ENCODE measurements around the gene SAC3D1.

Gene SAC3D1

DNA sequence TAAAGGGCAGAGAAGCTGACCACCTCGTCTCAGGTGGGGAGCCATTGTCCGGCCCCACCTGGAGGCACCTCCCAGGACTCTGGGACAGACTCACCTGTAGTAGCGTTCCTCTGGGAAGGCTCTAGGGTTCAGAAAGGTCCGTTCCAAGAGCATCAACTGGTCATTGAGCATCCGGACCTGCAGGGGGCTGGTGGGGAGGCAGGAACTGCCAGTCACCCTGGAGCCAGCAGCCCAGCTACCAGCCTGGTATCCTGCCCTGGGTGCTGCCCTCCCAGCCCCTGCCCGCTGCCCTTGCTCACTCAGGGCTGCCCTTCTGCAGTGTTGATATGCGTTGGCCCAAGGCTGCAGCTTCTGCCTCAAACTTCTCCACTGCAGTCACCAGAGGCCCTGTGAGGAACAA lies 4.7 kb downstream of the SAC3D1 start:
- Histone ChIP-seq H3K4me1 (ENCODE audit: control insufficient read depth, insufficient read depth, low read depth, low read length) (peaks cover 13% of the 10 kb centered on the region), H2AFZ (ENCODE audit: low read depth, low read length) (no peak overlapping the region), H2BK15ac (ENCODE audit: low read depth, poor library complexity, severe bottlenecking) (no peak overlapping the region), H3K23ac (ENCODE audit: low read length in 2 of 2) (no peak overlapping the region), H4K8ac (ENCODE audit: low read length) (no peak overlapping the region), H3K18ac (ENCODE audit: low read depth in 1 of 2, low read length in 2 of 2) (no peak overlapping the region), H2BK12ac (ENCODE audit: low read length in 2 of 2) (no peak overlapping the region), H3K9me3 (ENCODE audit: control insufficient read depth, low read length) (no peaks in the 10 kb centered on the region), H4K91ac (ENCODE audit: low read length) (no peak overlapping the region), H3K27ac (ENCODE audit: low read length, poor library complexity, severe bottlenecking) (no peak overlapping the region), H3K79me1 (replicated peaks; ENCODE audit: low read length, poor library complexity, severe bottlenecking) (peaks cover 37% of the 10 kb centered on the region), H3K9ac (ENCODE audit: low read length) (no peak overlapping the region), H3K4me2 (ENCODE audit: low read length, poor library complexity, severe bottlenecking) (no peak overlapping the region), H3K4ac (ENCODE audit: low read depth in 1 of 2, low read length in 2 of 2) (no peak overlapping the region), H2BK120ac (ENCODE audit: low read depth, low read length) (no peak overlapping the region), H3K27me3 (ENCODE audit: control insufficient read depth in 1 of 2, insufficient read depth in 1 of 2, low read length in 2 of 2) (no peaks in the 10 kb centered on the region), H2BK5ac (ENCODE audit: low read depth, low read length, poor library complexity, severe bottlenecking) (no peak overlapping the region), H3K4me3 (ENCODE audit: insufficient read depth in 1 of 2, low read depth in 1 of 2, low read length in 2 of 2) (no peak overlapping the region), H3K36me3 (ENCODE audit: control insufficient read depth in 1 of 2, insufficient read depth in 2 of 2, low read depth in 1 of 2, low read length in 2 of 2) (peaks cover 25 to 33% of the 10 kb centered on the region in 2 experiments), H2AK5ac (ENCODE audit: low read length, severe bottlenecking) (no peak overlapping the region), H3K14ac (ENCODE audit: low read length in 2 of 2) (no peak overlapping the region)
- WGBS: 96% methylated on average over 7 of the region's 7 CpGs
- DNase-seq: no peak

GRCh38 chr11:65047581-65048422 lies 6.8 kb downstream of the SAC3D1 start:
- peaks cover 3% of the 10 kb centered on the region in 2 experiments for H3K27me3 ChIP-seq (ENCODE audit: control insufficient read depth in 1 of 2, insufficient read depth in 1 of 2, low read length in 2 of 2)
- peaks cover 8% of the 10 kb centered on the region for H3K4me1 ChIP-seq (ENCODE audit: control insufficient read depth, insufficient read depth, low read depth, low read length)
- no peak overlapping the region for H2BK15ac ChIP-seq (ENCODE audit: low read depth, poor library complexity, severe bottlenecking)
- 50% methylated on average over 36 of the region's 56 CpGs for WGBS
- H4K91ac ChIP-seq (ENCODE audit: low read length): no peak overlapping the region
- H3K4me2 ChIP-seq (ENCODE audit: low read length, poor library complexity, severe bottlenecking): no peak overlapping the region
- H3K79me1 ChIP-seq (replicated peaks; ENCODE audit: low read length, poor library complexity, severe bottlenecking): peaks cover 27% of the 10 kb centered on the region
- H2BK120ac ChIP-seq (ENCODE audit: low read depth, low read length): no peak overlapping the region
- H3K4ac ChIP-seq (ENCODE audit: low read depth in 1 of 2, low read length in 2 of 2): no peak overlapping the region
- no peak overlapping the region for H3K14ac ChIP-seq (ENCODE audit: low read length in 2 of 2)
- peak overlapping the region; percentile 72 for H4K8ac ChIP-seq (ENCODE audit: low read length)
- H3K9ac ChIP-seq (ENCODE audit: low read length): peak overlapping the region; percentile 82
- H3K36me3 ChIP-seq (ENCODE audit: control insufficient read depth in 1 of 2, insufficient read depth in 2 of 2, low read depth in 1 of 2, low read length in 2 of 2): peaks cover 25 to 33% of the 10 kb centered on the region in 2 experiments
- H2AK5ac ChIP-seq (ENCODE audit: low read length, severe bottlenecking): no peak overlapping the region
- peak overlapping the region in 1 of 2 experiments; percentile 77 for H3K4me3 ChIP-seq (ENCODE audit: insufficient read depth in 1 of 2, low read depth in 1 of 2, low read length in 2 of 2)
- no peaks in the 10 kb centered on the region for H3K9me3 ChIP-seq (ENCODE audit: control insufficient read depth, low read length)
- no peak overlapping the region for H2BK12ac ChIP-seq (ENCODE audit: low read length in 2 of 2)
- no peak overlapping the region for H2BK5ac ChIP-seq (ENCODE audit: low read depth, low read length, poor library complexity, severe bottlenecking)
- no peak overlapping the region for H3K27ac ChIP-seq (ENCODE audit: low read length, poor library complexity, severe bottlenecking)
- DNase-seq: no peak
- peak overlapping the region; percentile 33 for H2AFZ ChIP-seq (ENCODE audit: low read depth, low read length)
- H3K23ac ChIP-seq (ENCODE audit: low read length in 2 of 2): no peak overlapping the region
- H3K18ac ChIP-seq (ENCODE audit: low read depth in 1 of 2, low read length in 2 of 2): peak overlapping the region in 1 of 2 experiments; percentile 57

DNA sequence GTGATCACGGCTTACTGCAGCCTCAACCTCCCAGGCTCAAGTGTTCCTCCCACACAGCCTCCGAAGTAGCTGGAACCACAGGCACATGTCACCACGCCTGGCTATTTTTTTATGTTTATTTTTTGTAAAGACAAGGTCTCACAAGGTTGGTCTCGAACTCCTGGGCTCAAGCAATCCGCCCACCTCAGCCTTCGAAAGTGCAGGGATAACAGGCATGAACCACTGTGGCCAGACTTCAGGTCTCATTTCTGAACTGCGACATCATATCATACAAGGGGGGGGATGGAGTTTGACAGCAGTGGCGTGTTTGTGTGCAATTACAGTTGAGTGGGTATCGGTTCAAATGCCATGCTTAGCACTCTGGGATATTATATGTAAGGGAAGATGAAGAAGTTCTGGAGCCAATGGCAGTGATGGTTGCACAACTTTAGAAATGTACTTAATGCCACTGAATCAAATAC lies 10.4 kb downstream of the SAC3D1 start:
- H2BK120ac ChIP-seq (ENCODE audit: low read depth, low read length): no peak overlapping the region
- DNase-seq: no peak
- H3K4ac ChIP-seq (ENCODE audit: low read depth in 1 of 2, low read length in 2 of 2): no peak overlapping the region
- WGBS: 88% methylated on average over 8 of the region's 9 CpGs
- no peak overlapping the region for H2BK12ac ChIP-seq (ENCODE audit: low read length in 2 of 2)
- H3K36me3 ChIP-seq (ENCODE audit: control insufficient read depth in 1 of 2, insufficient read depth in 2 of 2, low read depth in 1 of 2, low read length in 2 of 2): peaks cover under 1 to 5% of the 10 kb centered on the region in 2 experiments
- H3K27ac ChIP-seq (ENCODE audit: low read length, poor library complexity, severe bottlenecking): no peak overlapping the region
- no peak overlapping the region for H3K14ac ChIP-seq (ENCODE audit: low read length in 2 of 2)
- H3K27me3 ChIP-seq (ENCODE audit: control insufficient read depth in 1 of 2, insufficient read depth in 1 of 2, low read length in 2 of 2): peaks cover 22 to 25% of the 10 kb centered on the region in 2 experiments
- H2BK5ac ChIP-seq (ENCODE audit: low read depth, low read length, poor library complexity, severe bottlenecking): no peak overlapping the region
- H3K79me1 ChIP-seq (replicated peaks; ENCODE audit: low read length, poor library complexity, severe bottlenecking): peaks cover 2% of the 10 kb centered on the region
- H2AK5ac ChIP-seq (ENCODE audit: low read length, severe bottlenecking): no peak overlapping the region
- H4K8ac ChIP-seq (ENCODE audit: low read length): no peak overlapping the region
- no peak overlapping the region for H3K18ac ChIP-seq (ENCODE audit: low read depth in 1 of 2, low read length in 2 of 2)
- no peak overlapping the region for H3K4me3 ChIP-seq (ENCODE audit: insufficient read depth in 1 of 2, low read depth in 1 of 2, low read length in 2 of 2)
- H2BK15ac ChIP-seq (ENCODE audit: low read depth, poor library complexity, severe bottlenecking): no peak overlapping the region
- no peak overlapping the region for H3K4me2 ChIP-seq (ENCODE audit: low read length, poor library complexity, severe bottlenecking)
- H3K4me1 ChIP-seq (ENCODE audit: control insufficient read depth, insufficient read depth, low read depth, low read length): peaks cover 3% of the 10 kb centered on the region
- H2AFZ ChIP-seq (ENCODE audit: low read depth, low read length): no peak overlapping the region
- no peak overlapping the region for H3K23ac ChIP-seq (ENCODE audit: low read length in 2 of 2)
- H3K9me3 ChIP-seq (ENCODE audit: control insufficient read depth, low read length): no peaks in the 10 kb centered on the region
- no peak overlapping the region for H4K91ac ChIP-seq (ENCODE audit: low read length)
- H3K9ac ChIP-seq (ENCODE audit: low read length): no peak overlapping the region

GRCh38 chr11:65053827-65054508 lies 13.0 kb downstream of the SAC3D1 start:
- H3K9ac ChIP-seq (ENCODE audit: low read length): no peak overlapping the region
- H4K8ac ChIP-seq (ENCODE audit: low read length): no peak overlapping the region
- no peak overlapping the region for H3K14ac ChIP-seq (ENCODE audit: low read length in 2 of 2)
- no peaks in the 10 kb centered on the region for H3K36me3 ChIP-seq (ENCODE audit: control insufficient read depth in 1 of 2, insufficient read depth in 2 of 2, low read depth in 1 of 2, low read length in 2 of 2)
- H3K27ac ChIP-seq (ENCODE audit: low read length, poor library complexity, severe bottlenecking): no peak overlapping the region
- no peak overlapping the region for H3K4me3 ChIP-seq (ENCODE audit: insufficient read depth in 1 of 2, low read depth in 1 of 2, low read length in 2 of 2)
- 62% methylated on average over 8 of the region's 8 CpGs for WGBS
- H3K4ac ChIP-seq (ENCODE audit: low read depth in 1 of 2, low read length in 2 of 2): no peak overlapping the region
- H3K9me3 ChIP-seq (ENCODE audit: control insufficient read depth, low read length): no peaks in the 10 kb centered on the region
- H3K27me3 ChIP-seq (ENCODE audit: control insufficient read depth in 1 of 2, insufficient read depth in 1 of 2, low read length in 2 of 2): peaks cover 22 to 28% of the 10 kb centered on the region in 2 experiments
- peaks cover 5% of the 10 kb centered on the region for H3K4me1 ChIP-seq (ENCODE audit: control insufficient read depth, insufficient read depth, low read depth, low read length)
- no peak for DNase-seq
- no peak overlapping the region for H2AFZ ChIP-seq (ENCODE audit: low read depth, low read length)
- H4K91ac ChIP-seq (ENCODE audit: low read length): no peak overlapping the region
- no peaks in the 10 kb centered on the region for H3K79me1 ChIP-seq (replicated peaks; ENCODE audit: low read length, poor library complexity, severe bottlenecking)
- H3K23ac ChIP-seq (ENCODE audit: low read length in 2 of 2): no peak overlapping the region
- no peak overlapping the region for H3K18ac ChIP-seq (ENCODE audit: low read depth in 1 of 2, low read length in 2 of 2)
- H2AK5ac ChIP-seq (ENCODE audit: low read length, severe bottlenecking): no peak overlapping the region
- H2BK15ac ChIP-seq (ENCODE audit: low read depth, poor library complexity, severe bottlenecking): no peak overlapping the region
- no peak overlapping the region for H2BK12ac ChIP-seq (ENCODE audit: low read length in 2 of 2)
- no peak overlapping the region for H2BK120ac ChIP-seq (ENCODE audit: low read depth, low read length)
- H3K4me2 ChIP-seq (ENCODE audit: low read length, poor library complexity, severe bottlenecking): no peak overlapping the region
- no peak overlapping the region for H2BK5ac ChIP-seq (ENCODE audit: low read depth, low read length, poor library complexity, severe bottlenecking)
